H9 (cell line): Measurements from ENCODE around the gene MNAT1. TPM values are rescaled to one million over a fixed set of nuclear protein-coding genes. Genes with fewer than 3 reads are reported as not detected.

Experiments used
- DNase-seq: peaks from one replicate; pipeline ENCODE4 v3.0.0-alpha.2; 2017
- H2AFZ ChIP-seq: one replicate; pipeline ENCODE4 v1.6.1; 2013; ENCODE audit warnings: mild to moderate bottlenecking, low read length, control low read depth, moderate library complexity
- H2AK5ac ChIP-seq: 2 replicates; pipeline ENCODE4 v1.6.1; 2013; ENCODE audit warnings: low read length, control low read depth, mixed read lengths; ENCODE audit not compliant: insufficient read length
- H2BK120ac ChIP-seq: one replicate; pipeline ENCODE4 v1.6.1; 2013; ENCODE audit warnings: low read depth, mild to moderate bottlenecking, low read length, control low read depth, inconsistent platforms; ENCODE audit not compliant: poor library complexity, severe bottlenecking
- H2BK12ac ChIP-seq: 2 replicates; pipeline ENCODE4 v1.6.1; 2013; ENCODE audit warnings: low read length, control low read depth, mixed read lengths, low read depth; ENCODE audit not compliant: insufficient read length
- H2BK15ac ChIP-seq: 2 replicates; pipeline ENCODE4 v1.6.1; 2013; ENCODE audit warnings: low read depth, low read length, control low read depth
- H2BK20ac ChIP-seq: one replicate; pipeline ENCODE4 v1.6.1; 2013; ENCODE audit warnings: low read depth, mild to moderate bottlenecking, low read length, control low read depth, inconsistent platforms; ENCODE audit not compliant: poor library complexity, severe bottlenecking
- H2BK5ac ChIP-seq: 2 replicates; pipeline ENCODE4 v1.6.1; 2013; ENCODE audit warnings: low read length, control low read depth, mixed read lengths; ENCODE audit not compliant: insufficient read length
- H3K14ac ChIP-seq: 2 replicates; pipeline ENCODE4 v1.6.1; 2013; ENCODE audit warnings: low read length, control low read depth; ENCODE audit not compliant: insufficient read depth
- H3K18ac ChIP-seq: 2 replicates; pipeline ENCODE4 v1.6.1; 2013; ENCODE audit warnings: low read depth, mild to moderate bottlenecking, mixed read lengths, low read length, control low read depth; ENCODE audit not compliant: insufficient read length
- H3K23ac ChIP-seq: 2 replicates; pipeline ENCODE4 v1.6.1; 2013; ENCODE audit warnings: low read length, control low read depth, mixed read lengths, low read depth; ENCODE audit not compliant: insufficient read length
- H3K23me2 ChIP-seq: 2 replicates; pipeline ENCODE4 v1.6.1; 2013; ENCODE audit warnings: low read depth, mild to moderate bottlenecking, mixed read lengths, low read length, control low read depth; ENCODE audit not compliant: insufficient read length, poor library complexity, severe bottlenecking
- H3K27ac ChIP-seq: 2 replicates; pipeline ENCODE4 v1.5.1; 2013; ENCODE audit warnings: low read length, control low read depth, mixed read lengths, low read depth; ENCODE audit not compliant: insufficient read length
- H3K27me3 ChIP-seq: 2 replicates; pipeline ENCODE4 v1.6.1; 2013; ENCODE audit warnings: low read length, control low read depth, inconsistent platforms; ENCODE audit not compliant: insufficient read depth
- H3K4ac ChIP-seq: 2 replicates; pipeline ENCODE4 v1.6.1; 2013; ENCODE audit warnings: low read depth, mild to moderate bottlenecking, control low read depth, inconsistent platforms, low read length, moderate library complexity
- H3K4me1 ChIP-seq: 2 replicates; pipeline ENCODE4 v1.6.1; 2013; ENCODE audit warnings: low read length, control low read depth, inconsistent platforms; ENCODE audit not compliant: insufficient read depth
- H3K4me2 ChIP-seq: 2 replicates; pipeline ENCODE4 v1.6.1; 2013; ENCODE audit warnings: low read length, control low read depth, mixed read lengths; ENCODE audit not compliant: insufficient read length, insufficient read depth
- H3K56ac ChIP-seq: 2 replicates; pipeline ENCODE4 v1.6.1; 2013; ENCODE audit warnings: low read depth, mild to moderate bottlenecking, mixed read lengths, low read length, control low read depth; ENCODE audit not compliant: insufficient read length
- H3K79me1 ChIP-seq: 2 replicates; pipeline ENCODE4 v1.6.1; 2013; ENCODE audit warnings: low read depth, mild to moderate bottlenecking, moderate library complexity, low read length, control low read depth, inconsistent platforms; ENCODE audit not compliant: insufficient read depth, poor library complexity, severe bottlenecking
- H3K79me2 ChIP-seq: 2 replicates; pipeline ENCODE4 v1.6.1; 2013; ENCODE audit warnings: low read length, control low read depth, inconsistent platforms; ENCODE audit not compliant: insufficient read depth
- H3K9ac ChIP-seq: 2 replicates; pipeline ENCODE4 v1.6.1; 2013; ENCODE audit warnings: low read length, control low read depth, mixed read lengths; ENCODE audit not compliant: insufficient read length; ENCODE audit errors: extremely low read depth
- H3K9me3 ChIP-seq: one replicate; pipeline ENCODE4 v1.6.1; 2013; ENCODE audit warnings: low read depth, low read length, inconsistent platforms; ENCODE audit not compliant: control insufficient read depth
- H3T11ph ChIP-seq: one replicate; pipeline ENCODE4 v1.6.1; 2013; ENCODE audit warnings: mild to moderate bottlenecking, low read length, control low read depth, inconsistent platforms
- H4K20me1 ChIP-seq: one replicate; pipeline ENCODE4 v1.6.1; 2013; ENCODE audit not compliant: control insufficient read depth, insufficient read length, insufficient read depth
- H4K5ac ChIP-seq: 2 replicates; pipeline ENCODE4 v1.6.1; 2013; ENCODE audit warnings: low read depth, mild to moderate bottlenecking, mixed read lengths, low read length, control low read depth; ENCODE audit not compliant: insufficient read length
- H4K8ac ChIP-seq: replicated peaks from 2 replicates; pipeline ENCODE4 v1.6.1; 2013; ENCODE audit warnings: low read length, control low read depth, mixed read lengths, low read depth; ENCODE audit not compliant: insufficient read length
- H4K91ac ChIP-seq: 2 replicates; pipeline ENCODE4 v1.6.1; 2013; ENCODE audit warnings: low read depth, mild to moderate bottlenecking, moderate library complexity, mixed read lengths, low read length, control low read depth; ENCODE audit not compliant: insufficient read length
- H3K27ac Mint-ChIP-seq, 3 experiments: 2 replicates in 2 of 3; 3 replicates in 1 of 3; pipeline ENCODE4 v1.8.0; 2020 to 2021; ENCODE audit warnings: mixed read lengths in 3 of 3, mild to moderate bottlenecking in 1 of 3, moderate library complexity in 1 of 3
- H3K27me3 Mint-ChIP-seq: 2 replicates; pipeline ENCODE4 v1.8.0; 2021; ENCODE audit warnings: low read depth, mild to moderate bottlenecking, moderate library complexity, mixed read lengths
- H3K36me3 Mint-ChIP-seq, 3 experiments: 2 replicates in 2 of 3; 3 replicates in 1 of 3; pipeline ENCODE4 v1.8.0; 2020 to 2021; ENCODE audit warnings: low read depth in 3 of 3, mixed read lengths in 3 of 3; ENCODE audit not compliant: insufficient read depth in 1 of 3
- H3K4me1 Mint-ChIP-seq, 2 experiments: 2 replicates each; pipeline ENCODE4 v1.8.0; 2020; ENCODE audit warnings: mixed read lengths in 2 of 2
- H3K4me3 Mint-ChIP-seq, 2 experiments: 2 replicates in 1 of 2; 3 replicates in 1 of 2; pipeline ENCODE4 v1.8.0; 2020 to 2021; ENCODE audit warnings: mild to moderate bottlenecking in 2 of 2, mixed read lengths in 2 of 2, moderate library complexity in 1 of 2
- H3K9me3 Mint-ChIP-seq, 2 experiments: 2 replicates in 1 of 2; 3 replicates in 1 of 2; pipeline ENCODE4 v1.8.0; 2020; ENCODE audit warnings: mild to moderate bottlenecking in 2 of 2, mixed read lengths in 2 of 2, moderate library complexity in 1 of 2
- CTCF ChIP-seq: fragments of 200-600 bp; sonication (generic); conservative IDR thresholded peaks from 3 replicates; pipeline ENCODE4 v1.8.0; 2021; ENCODE audit warnings: antibody characterized with exemption, mild to moderate bottlenecking
- WGBS: extraction: QIAGEN DNeasy Blood & Tissue Kit; methylation state at CpG from one replicate; pipeline ENCODE4 v1.1.7; 2013; ENCODE audit warnings: missing lambda C conversion rate, low lambda C conversion rate, mixed read lengths; ENCODE audit not compliant: insufficient read length; ENCODE audit errors: extremely low coverage; 5-methylcytosine and 5-hydroxymethylcytosine counted together
- total RNA-seq: library from RNA; stranded (reverse); gene quantifications from 2 replicates; pipeline ENCODE4 v1.2.1, GENCODE V29; 2021

MNAT1 gene
- total RNA-seq, 1 experiment from 2014 or later: 43.1 TPM

- no peak overlapping the region for H3K14ac ChIP-seq
- H3K9ac ChIP-seq: no peak overlapping the region
- H3K9me3 ChIP-seq: no peaks in the 10 kb centered on the region
- H3K79me1 ChIP-seq: no peaks in the 10 kb centered on the region
- no peaks in the 10 kb centered on the region for H3K4me1 Mint-ChIP-seq
- no peaks in the 10 kb centered on the region for H3K27me3 ChIP-seq
- no peak overlapping the region for H3T11ph ChIP-seq
- no peak overlapping the region for H3K4me2 ChIP-seq
- no peak overlapping the region for H3K27ac ChIP-seq
- no peak overlapping the region for H2AFZ ChIP-seq
- no peak overlapping the region for H2BK12ac ChIP-seq
- no peaks in the 10 kb centered on the region for H4K20me1 ChIP-seq
- no CpG with 5 or more reads among the region's 1 CpG for WGBS
- no peak overlapping the region for H4K8ac ChIP-seq
- no peak overlapping the region for H2BK20ac ChIP-seq
- no peak overlapping the region for H3K56ac ChIP-seq
- no peak overlapping the region for H2BK120ac ChIP-seq
- no peak overlapping the region for H3K18ac ChIP-seq
- TF ChIP-seq CTCF: no peak
- no peak overlapping the region for H3K4me3 Mint-ChIP-seq
- peaks cover 3% of the 10 kb centered on the region in 2 experiments for H3K9me3 Mint-ChIP-seq
- H3K27ac Mint-ChIP-seq: no peak overlapping the region
- no peaks in the 10 kb centered on the region for H3K79me2 ChIP-seq
- no peaks in the 10 kb centered on the region for H3K23me2 ChIP-seq
- H4K91ac ChIP-seq: no peak overlapping the region
- no peaks in the 10 kb centered on the region; the same call in 1 of the 2 replicates for H3K27me3 Mint-ChIP-seq
- no peak overlapping the region for H4K5ac ChIP-seq
- H3K4ac ChIP-seq: no peak overlapping the region
- no peak overlapping the region for H2BK5ac ChIP-seq
- DNase-seq: no peak
- H3K4me1 ChIP-seq: no peaks in the 10 kb centered on the region
- no peak overlapping the region for H2BK15ac ChIP-seq
- H3K23ac ChIP-seq: no peak overlapping the region
- H3K36me3 Mint-ChIP-seq: peaks cover 4 to 19% (median 14%) of the 10 kb centered on the region in 3 experiments; a peak in 6 of 7 replicates
- no peak overlapping the region for H2AK5ac ChIP-seq
Observed at GRCh38 chr14:60878121-60878520, 143.6 kb downstream of the MNAT1 start.
